RCC 7860 (cell line): ENCODE measurements around the gene ATCAY.
"Not testable (repeated sequence)": the region's sequence is repeated elsewhere in the genome, so short reads cannot be mapped to it uniquely, and the experiment has no call there.

Experiments
- DNase-seq: peaks from one replicate; pipeline ENCODE4 v3.0.0-alpha.2; 2015; ENCODE audit warnings: low spot score
- FAIRE-seq: peaks from 2 replicates; lab custom pipeline; 2012; peaks lifted over from hg19 to GRCh38; lab: Jason Lieb, UNC

Gene ATCAY

DNA sequence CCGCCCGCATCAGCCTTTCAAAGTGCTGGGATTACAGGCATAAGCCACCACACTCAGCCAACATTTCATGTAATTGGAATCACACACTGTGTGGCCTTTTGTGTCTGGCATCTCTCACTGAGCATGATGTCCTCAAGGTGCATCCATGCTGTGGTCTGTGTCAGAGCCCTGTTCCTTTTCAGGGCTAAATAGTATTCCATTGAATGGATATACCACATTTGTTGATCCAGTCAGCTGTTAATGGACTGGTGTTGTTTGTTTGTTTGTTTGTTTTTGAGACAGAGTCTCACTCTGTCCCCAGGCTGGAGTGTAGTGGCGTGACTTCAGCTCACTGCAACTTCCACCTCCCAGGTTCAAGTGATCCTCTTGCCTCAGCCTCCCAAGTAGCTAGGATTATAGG is 17.9 kb downstream of the ATCAY start:
- FAIRE-seq (no peak), DNase-seq (no peak)

- DNase-seq (no peak), FAIRE-seq (no peak)
These were observed 19.2 kb downstream of the ATCAY start for GRCh38 chr19:3899531-3900294.

GRCh38 chr19:3902317-3902973 is 22.0 kb downstream of the ATCAY start:
- DNase-seq: no peak
- FAIRE-seq: no peak

- no peak for FAIRE-seq
- DNase-seq: no peak
These were observed 23.7 kb downstream of the ATCAY start for GRCh38 chr19:3904233-3904632.

GRCh38 chr19:3907626-3908265 is 27.3 kb downstream of the ATCAY start:
- FAIRE-seq: no peak
- DNase-seq: no peak

DNA sequence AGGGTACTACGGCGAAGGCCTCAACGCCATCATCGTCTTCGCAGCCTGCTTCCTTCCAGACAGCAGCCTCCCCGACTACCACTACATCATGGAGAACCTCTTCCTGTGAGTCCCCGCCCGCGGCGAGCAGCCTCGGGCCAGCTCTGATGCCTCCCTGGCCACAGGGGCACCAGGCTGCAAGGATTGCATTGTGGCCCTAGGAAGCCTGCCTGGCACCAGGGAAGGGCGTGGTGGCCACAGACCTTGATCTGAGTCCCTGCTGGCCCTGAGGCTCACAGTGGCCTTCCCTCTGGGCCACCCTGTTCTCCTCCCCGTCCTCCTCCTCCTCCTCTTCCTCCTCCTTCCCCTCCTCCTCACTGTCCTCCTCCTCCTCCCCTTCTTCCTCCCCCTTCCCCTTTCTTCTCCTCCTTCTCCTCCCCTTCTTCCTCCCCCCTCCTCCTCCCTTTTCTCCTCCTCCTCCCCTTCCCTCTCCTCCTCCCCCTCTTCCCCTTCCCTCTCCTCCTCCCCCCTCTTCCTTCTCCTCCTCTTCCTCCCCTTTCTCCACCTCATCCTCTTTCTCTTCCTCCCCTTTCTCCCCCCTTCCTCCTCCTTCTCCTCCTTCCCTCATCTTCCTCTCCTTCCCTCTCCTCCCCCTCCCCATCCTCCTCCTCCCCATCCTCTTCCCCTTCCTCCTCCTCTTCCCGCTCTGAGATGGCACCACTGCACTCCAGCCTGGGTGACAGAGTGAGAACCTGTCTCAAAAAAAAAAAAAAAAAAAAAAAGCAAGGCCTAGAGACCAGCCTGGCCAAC is 28.0 kb downstream of the ATCAY start:
- DNase-seq (no peak), FAIRE-seq (no peak)

- FAIRE-seq (no peak), DNase-seq (no peak)
These were observed 29.6 kb downstream of the ATCAY start for GRCh38 chr19:3910105-3910504.

DNA sequence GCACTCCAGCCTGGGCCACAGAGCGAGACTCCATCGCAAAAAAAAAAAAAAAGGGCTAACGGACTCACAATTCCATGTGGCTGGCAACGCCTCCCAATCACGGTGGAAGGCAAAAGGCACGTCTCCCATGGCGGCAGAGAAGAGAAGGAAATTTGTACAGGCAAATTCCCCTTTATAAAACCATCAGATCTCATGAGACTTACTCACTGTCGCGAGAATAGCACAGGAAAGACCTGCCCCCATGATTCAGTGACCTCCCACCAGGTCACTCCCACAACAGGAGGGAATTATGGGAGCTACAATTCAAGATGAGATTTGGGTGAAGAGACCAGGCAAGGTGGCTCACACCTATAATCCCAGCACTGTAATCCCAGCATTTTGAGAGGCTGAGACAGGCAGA is 33.7 kb downstream of the ATCAY start:
- DNase-seq: no peak
- FAIRE-seq: no peak

- FAIRE-seq: no peak
- DNase-seq: no peak
These were observed 35.5 kb downstream of the ATCAY start for GRCh38 chr19:3916033-3916432.

- FAIRE-seq (no peak), DNase-seq (no peak)
These were observed 39.3 kb downstream of the ATCAY start for GRCh38 chr19:3919793-3920192.

DNA sequence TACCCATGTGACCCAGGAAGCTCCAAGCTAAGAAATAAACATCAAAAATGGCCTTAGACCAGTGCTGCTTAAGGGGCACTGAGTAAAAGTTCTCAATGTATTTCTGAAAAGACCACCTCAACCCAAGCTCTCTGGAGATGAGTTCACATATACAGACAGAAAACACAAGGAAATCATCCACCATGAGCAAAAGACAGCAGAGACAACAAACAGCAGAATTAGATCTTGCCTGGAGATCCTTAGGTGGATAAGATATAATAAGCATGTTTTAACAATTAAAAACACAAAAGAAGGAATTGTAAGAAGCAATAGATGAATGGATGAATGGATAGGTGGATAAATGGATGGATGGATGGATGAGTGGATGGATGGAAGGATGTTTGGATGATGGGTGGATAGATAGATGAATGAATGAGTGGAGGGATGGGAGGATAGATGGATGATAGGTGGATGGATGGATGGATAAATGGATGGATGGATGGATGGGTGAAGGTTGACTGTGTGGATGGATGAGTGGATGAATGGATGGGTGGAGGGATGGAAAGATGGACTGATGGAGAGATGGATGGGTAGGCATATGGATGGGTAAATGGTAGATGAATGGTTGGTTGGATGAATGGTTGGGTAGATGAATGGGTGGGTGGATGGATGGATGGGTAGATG is 42.7 kb downstream of the ATCAY start:
- FAIRE-seq (no peak), DNase-seq (no peak)

- no peak for FAIRE-seq
These were observed 43.4 kb downstream of the ATCAY start for GRCh38 chr19:3923912-3924311.

GRCh38 chr19:3931041-3931440 is 50.6 kb downstream of the ATCAY start:
- FAIRE-seq (no peak), DNase-seq (no peak)

More at GRCh38 chr19:3923912-3924311, 43.4 kb downstream of the ATCAY start:
- no peak for DNase-seq

- DNase-seq (no peak), FAIRE-seq (no peak)
These were observed 52.7 kb downstream of the ATCAY start, which contains the start of gene NMRK2 for GRCh38 chr19:3932931-3933810. NMRK2 (plus strand) TSS chr19:3933069; CDS start chr19:3933672, 603 bp downstream.

DNA sequence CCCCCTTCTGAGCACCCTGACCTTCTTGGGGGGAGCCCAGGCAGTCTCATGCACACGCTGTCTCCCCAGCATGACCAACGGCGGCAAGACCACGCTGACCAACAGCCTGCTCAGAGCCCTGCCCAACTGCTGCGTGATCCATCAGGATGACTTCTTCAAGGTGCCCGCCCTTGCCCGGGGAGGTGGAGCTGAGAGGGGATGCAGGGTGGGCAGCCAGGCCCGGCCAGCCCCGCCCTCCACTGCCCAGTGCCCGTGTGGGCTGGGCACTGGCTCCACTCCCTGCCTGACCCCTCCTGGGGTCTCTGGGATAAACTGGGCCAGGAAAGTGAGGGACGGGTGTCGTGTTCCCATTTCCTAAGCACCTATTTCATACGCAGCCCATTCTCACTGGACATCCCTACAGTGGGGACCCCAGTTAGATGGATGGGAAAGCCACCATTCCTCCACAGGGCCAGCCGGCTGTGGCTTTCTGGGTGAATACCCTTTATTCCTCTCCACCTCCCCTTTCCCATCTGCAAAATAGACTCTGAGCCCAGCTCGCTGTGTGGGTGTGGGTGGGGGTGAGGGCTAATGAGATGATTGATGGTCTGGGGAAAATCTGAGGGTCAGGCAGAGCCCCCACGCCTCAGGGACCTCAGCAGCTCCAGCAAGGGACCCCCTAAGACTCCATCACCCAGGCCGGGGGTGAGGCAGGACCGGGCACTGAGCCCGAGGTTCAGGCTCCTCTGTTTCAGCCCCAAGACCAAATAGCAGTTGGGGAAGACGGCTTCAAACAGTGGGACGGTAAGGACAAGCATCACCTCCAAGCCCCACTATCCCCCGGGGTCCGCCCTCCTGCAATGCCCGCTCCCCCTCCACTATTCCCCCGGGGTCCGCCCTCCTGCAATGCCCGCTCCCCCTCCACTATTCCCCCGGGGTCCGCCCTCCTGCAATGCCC is 56.3 kb downstream of the ATCAY start:
- no peak for FAIRE-seq
- DNase-seq: no peak

GRCh38 chr19:3938300-3938950 is 57.9 kb downstream of the ATCAY start:
- not testable (repeated sequence) for FAIRE-seq, DNase-seq

DNA sequence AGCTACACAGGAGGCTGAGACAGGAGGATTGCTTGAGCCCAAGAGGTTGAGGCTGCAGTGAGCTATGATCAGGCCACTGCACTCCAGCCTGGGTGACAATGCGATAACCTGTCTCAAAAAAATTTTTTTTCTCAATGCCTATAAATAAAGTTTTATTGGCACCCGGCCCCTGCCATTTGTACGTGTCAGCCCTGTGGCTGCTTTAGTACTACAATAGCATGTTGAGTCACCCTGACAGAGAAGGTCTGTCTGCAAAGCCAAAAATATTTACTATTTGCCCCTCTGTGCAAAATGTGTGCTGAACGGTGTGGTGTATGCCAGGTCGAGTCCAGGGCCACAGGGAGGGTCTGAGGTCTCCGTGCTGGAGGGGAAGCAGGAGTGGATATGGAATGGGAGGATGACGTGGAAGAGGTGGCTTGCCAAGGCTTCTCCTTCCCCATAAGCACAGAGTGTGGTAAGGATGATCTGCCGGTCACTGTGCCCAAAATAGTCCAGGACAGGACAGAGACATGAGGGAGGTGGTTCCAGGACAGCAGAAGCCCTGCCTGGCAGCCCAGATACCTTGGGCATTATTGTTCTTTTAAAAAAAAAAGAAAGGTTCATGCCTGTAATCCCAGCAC is 62.4 kb downstream of the ATCAY start:
- DNase-seq (no peak), FAIRE-seq (no peak)
